K562 (cell line): ENCODE measurements around the gene ZNF774. TPM values are rescaled to one million over a fixed set of nuclear protein-coding genes. Genes with fewer than 3 reads are reported as not detected.

ENCODE experiments used
- ARID2 ChIP-seq: fragments of 450-650 bp; IDR thresholded peaks from 2 replicates; pipeline ENCODE4 v1.6.1; 2017; ENCODE audit warnings: antibody characterized with exemption, mild to moderate bottlenecking
- CC2D1A ChIP-seq: fragments of 450-650 bp; IDR thresholded peaks from 2 replicates; pipeline ENCODE4 v1.6.1; 2017; ENCODE audit warnings: mild to moderate bottlenecking
- CREM ChIP-seq: IDR thresholded peaks from 2 replicates; pipeline ENCODE4 v1.6.1; 2014; ENCODE audit warnings: antibody characterized with exemption, low read depth
- CTBP1 ChIP-seq: fragments of 450-650 bp; IDR thresholded peaks from 2 replicates; pipeline ENCODE4 v1.6.1; 2016; ENCODE audit warnings: borderline replicate concordance
- LCOR ChIP-seq: sonication (generic); formaldehyde crosslinking; IDR thresholded peaks from 2 replicates; pipeline ENCODE4 v1.8.0; 2022; ENCODE audit warnings: mild to moderate bottlenecking, missing genetic modification reagents
- MAFF ChIP-seq: IDR thresholded peaks from 2 replicates; pipeline ENCODE4 v1.6.1; 2012; ENCODE audit warnings: low read length, improper control_type of control experiment
- NFIC ChIP-seq: fragments of 450-650 bp; IDR thresholded peaks from 2 replicates; pipeline ENCODE4 v1.6.1; 2017; ENCODE audit warnings: mild to moderate bottlenecking, inconsistent platforms
- POLR2B ChIP-seq: fragments of 450-650 bp; IDR thresholded peaks from 2 replicates; pipeline ENCODE4 v1.6.1; 2018; ENCODE audit warnings: low read depth; ENCODE audit not compliant: partially characterized antibody
- SOX6 ChIP-seq: fragments of 450-650 bp; IDR thresholded peaks from 2 replicates; pipeline ENCODE4 v1.6.1; 2014; ENCODE audit warnings: mild to moderate bottlenecking
- SP1 ChIP-seq: sonication (generic); formaldehyde crosslinking; IDR thresholded peaks from 2 replicates; pipeline ENCODE4 v1.8.1; 2022; ENCODE audit warnings: mild to moderate bottlenecking, missing genetic modification reagents
- TAF1 ChIP-seq: IDR thresholded peaks from 2 replicates; pipeline ENCODE4 v1.6.1; 2011; ENCODE audit warnings: mild to moderate bottlenecking, low read length, moderate library complexity; ENCODE audit not compliant: insufficient read depth, control insufficient read depth, severe bottlenecking; ENCODE audit errors: extremely low read depth
- U2AF1 ChIP-seq: fragments of 200-400 bp; formaldehyde crosslinking; optimal IDR thresholded peaks from 2 replicates; pipeline ENCODE3; 2017; ENCODE audit warnings: mild to moderate bottlenecking, low read depth, low read length, moderate library complexity
- XRCC5 ChIP-seq: fragments of 200-400 bp; formaldehyde crosslinking; IDR thresholded peaks from 2 replicates; pipeline ENCODE4 v1.6.1; 2017; ENCODE audit warnings: low read depth, mild to moderate bottlenecking, low read length
- YY1 ChIP-seq, 3 experiments: IDR thresholded peaks; 2 replicates each; pipeline ENCODE4 v1.6.1; 2011; ENCODE audit warnings: low read length in 2 of 3, mild to moderate bottlenecking in 2 of 3, moderate library complexity in 2 of 3, borderline replicate concordance in 1 of 3, control low read depth in 1 of 3, low read depth in 1 of 3; ENCODE audit not compliant: insufficient read depth in 3 of 3, insufficient replicate concordance in 2 of 3, control insufficient read depth in 1 of 3, insufficient read length in 1 of 3; ENCODE audit errors: extremely low read depth in 1 of 3
- ZNF239 ChIP-seq: fragments of 250-450 bp; sonication (Bioruptor Pico); IDR thresholded peaks from 2 replicates; pipeline ENCODE4 v1.4.0; 2020; ENCODE audit warnings: mild to moderate bottlenecking
- polyA plus RNA-seq, 8 experiments: library from polyadenylated mRNA; depleted of rRNA in 4 of 8; stranded (reverse) in 5 of 8; unstranded in 3 of 8; fragments of >200 nt; fragmentation: Nextera tagmentation in 2 of 8; fragmentation: Illumina TruSeq in 1 of 8; extraction: Ambion mirVana in 2 of 8; extraction: Trizol in 1 of 8; gene quantifications; 2 replicates each; pipeline versions ENCODE4 v1.2.1 to v1.2.3, GENCODE V29; 2011 to 2014; ENCODE audit warnings: inconsistent platforms in 1 of 8, missing spikeins in 1 of 8
- total RNA-seq, 7 experiments: library from RNA; depleted of rRNA in 6 of 7; stranded (reverse); fragments of >200 nt in 6 of 7; fragmentation: Illumina TruSeq in 2 of 7; extraction: Trizol in 2 of 7; gene quantifications; 2 replicates each; pipeline versions ENCODE4 v1.2.1 to v1.2.3, GENCODE V29; 2011 to 2021; ENCODE audit warnings: low replicate concordance in 1 of 7
- TF ChIP-seq, protein P1 (sequence below): IDR thresholded peaks from 3 replicates; pipeline ENCODE4 v1.6.1; 2011; ENCODE audit warnings: borderline replicate concordance, mild to moderate bottlenecking; ENCODE audit not compliant: insufficient read length, insufficient read depth
- TF ChIP-seq, protein P2 (sequence below), 2 experiments: IDR thresholded peaks; 2 replicates each; pipeline ENCODE4 v1.6.1; 2012; ENCODE audit warnings: improper control_type of control experiment in 2 of 2, low read depth in 2 of 2, low read length in 2 of 2, borderline replicate concordance in 1 of 2
- TF ChIP-seq, protein P3 (sequence below): sonication (generic); formaldehyde crosslinking; IDR thresholded peaks from 2 replicates; pipeline ENCODE4 v1.8.1; 2023; ENCODE audit warnings: mild to moderate bottlenecking, missing genetic modification reagents
- TF ChIP-seq, protein P4 (sequence below): fragments of 250-450 bp; sonication (Bioruptor Pico); IDR thresholded peaks from 2 replicates; pipeline ENCODE4 v1.4.0; 2020; ENCODE audit warnings: mild to moderate bottlenecking

ZNF774 gene
- total and polyA plus RNA-seq, 9 of the 15 experiments (the other 6 are each of a cell fraction or from before 2014, with no cell fraction given), result 0.32 to 2.0 (median 1.2) TPM

DNA sequence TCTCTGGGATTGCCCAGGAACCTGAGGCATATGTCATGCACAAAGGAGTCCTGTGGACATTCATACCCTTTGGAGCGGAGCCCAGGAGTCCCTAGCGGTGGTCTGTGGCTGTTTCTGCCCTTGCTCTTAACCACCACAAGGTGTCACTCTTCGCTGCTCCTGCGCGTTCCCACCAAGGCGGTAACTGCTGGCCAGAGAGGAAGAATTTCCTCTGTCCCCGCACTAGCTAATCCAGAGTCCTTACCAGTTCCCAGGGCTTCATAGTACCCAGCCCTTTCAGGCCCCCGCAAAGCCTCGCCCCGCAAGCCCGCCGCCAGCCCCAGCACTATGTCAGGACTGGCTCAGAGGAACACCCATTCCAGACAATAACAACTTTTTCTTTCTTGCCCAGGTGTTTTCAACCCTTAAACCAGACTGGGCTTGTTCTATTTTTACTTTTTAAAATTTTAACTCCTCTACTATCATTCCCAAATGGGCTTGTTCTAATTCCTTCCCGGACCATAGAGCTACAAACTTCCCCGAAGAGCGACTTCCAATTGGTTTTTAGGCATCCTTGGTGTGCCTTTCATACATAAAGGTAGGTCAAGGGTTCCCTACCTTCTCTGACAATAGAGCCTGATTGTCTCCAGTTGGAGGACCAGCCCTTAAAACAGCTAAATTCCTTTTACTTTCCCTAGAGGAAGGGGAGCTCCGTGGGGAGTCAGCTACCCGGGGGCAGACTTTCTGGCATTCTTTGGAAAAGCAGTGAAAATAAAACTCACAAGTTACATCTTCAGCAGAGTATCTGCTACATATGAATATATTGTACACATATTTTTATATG is 31.8 kb upstream of the ZNF774 start (continued):
- TF ChIP-seq, protein P1, sequence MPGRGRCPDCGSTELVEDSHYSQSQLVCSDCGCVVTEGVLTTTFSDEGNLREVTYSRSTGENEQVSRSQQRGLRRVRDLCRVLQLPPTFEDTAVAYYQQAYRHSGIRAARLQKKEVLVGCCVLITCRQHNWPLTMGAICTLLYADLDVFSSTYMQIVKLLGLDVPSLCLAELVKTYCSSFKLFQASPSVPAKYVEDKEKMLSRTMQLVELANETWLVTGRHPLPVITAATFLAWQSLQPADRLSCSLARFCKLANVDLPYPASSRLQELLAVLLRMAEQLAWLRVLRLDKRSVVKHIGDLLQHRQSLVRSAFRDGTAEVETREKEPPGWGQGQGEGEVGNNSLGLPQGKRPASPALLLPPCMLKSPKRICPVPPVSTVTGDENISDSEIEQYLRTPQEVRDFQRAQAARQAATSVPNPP, result no peak
- TF ChIP-seq POLR2B, result no peak
- TF ChIP-seq XRCC5, result peak; percentile 90; the same call in 1 of the 2 replicates
- peak; percentile 27; the same call in 1 of the 2 replicates for TF ChIP-seq CTBP1
- peak; percentile 16 for TF ChIP-seq TAF1
- TF ChIP-seq YY1 (IDR thresholded peaks at IDR 0.05; ENCODE audit: borderline replicate concordance in 1 of 3, control insufficient read depth in 1 of 3, extremely low read depth in 1 of 3, insufficient read depth in 3 of 3, insufficient read length in 1 of 3, insufficient replicate concordance in 2 of 3, low read depth in 1 of 3, low read length in 2 of 3), result peak in 1 of 3 experiments; percentile 47
- TF ChIP-seq ARID2, result peak; percentile 74
- peak; percentile 72; the same call in 1 of the 2 replicates for TF ChIP-seq CC2D1A
- TF ChIP-seq, protein P2, sequence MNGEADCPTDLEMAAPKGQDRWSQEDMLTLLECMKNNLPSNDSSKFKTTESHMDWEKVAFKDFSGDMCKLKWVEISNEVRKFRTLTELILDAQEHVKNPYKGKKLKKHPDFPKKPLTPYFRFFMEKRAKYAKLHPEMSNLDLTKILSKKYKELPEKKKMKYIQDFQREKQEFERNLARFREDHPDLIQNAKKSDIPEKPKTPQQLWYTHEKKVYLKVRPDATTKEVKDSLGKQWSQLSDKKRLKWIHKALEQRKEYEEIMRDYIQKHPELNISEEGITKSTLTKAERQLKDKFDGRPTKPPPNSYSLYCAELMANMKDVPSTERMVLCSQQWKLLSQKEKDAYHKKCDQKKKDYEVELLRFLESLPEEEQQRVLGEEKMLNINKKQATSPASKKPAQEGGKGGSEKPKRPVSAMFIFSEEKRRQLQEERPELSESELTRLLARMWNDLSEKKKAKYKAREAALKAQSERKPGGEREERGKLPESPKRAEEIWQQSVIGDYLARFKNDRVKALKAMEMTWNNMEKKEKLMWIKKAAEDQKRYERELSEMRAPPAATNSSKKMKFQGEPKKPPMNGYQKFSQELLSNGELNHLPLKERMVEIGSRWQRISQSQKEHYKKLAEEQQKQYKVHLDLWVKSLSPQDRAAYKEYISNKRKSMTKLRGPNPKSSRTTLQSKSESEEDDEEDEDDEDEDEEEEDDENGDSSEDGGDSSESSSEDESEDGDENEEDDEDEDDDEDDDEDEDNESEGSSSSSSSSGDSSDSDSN (IDR thresholded peaks at IDR 0.05; ENCODE audit: borderline replicate concordance in 1 of 2, low read depth in 2 of 2, low read length in 2 of 2), result peak in 1 of 2 experiments; percentile 72; a peak in 1 of 4 replicates
- TF ChIP-seq, protein P3, sequence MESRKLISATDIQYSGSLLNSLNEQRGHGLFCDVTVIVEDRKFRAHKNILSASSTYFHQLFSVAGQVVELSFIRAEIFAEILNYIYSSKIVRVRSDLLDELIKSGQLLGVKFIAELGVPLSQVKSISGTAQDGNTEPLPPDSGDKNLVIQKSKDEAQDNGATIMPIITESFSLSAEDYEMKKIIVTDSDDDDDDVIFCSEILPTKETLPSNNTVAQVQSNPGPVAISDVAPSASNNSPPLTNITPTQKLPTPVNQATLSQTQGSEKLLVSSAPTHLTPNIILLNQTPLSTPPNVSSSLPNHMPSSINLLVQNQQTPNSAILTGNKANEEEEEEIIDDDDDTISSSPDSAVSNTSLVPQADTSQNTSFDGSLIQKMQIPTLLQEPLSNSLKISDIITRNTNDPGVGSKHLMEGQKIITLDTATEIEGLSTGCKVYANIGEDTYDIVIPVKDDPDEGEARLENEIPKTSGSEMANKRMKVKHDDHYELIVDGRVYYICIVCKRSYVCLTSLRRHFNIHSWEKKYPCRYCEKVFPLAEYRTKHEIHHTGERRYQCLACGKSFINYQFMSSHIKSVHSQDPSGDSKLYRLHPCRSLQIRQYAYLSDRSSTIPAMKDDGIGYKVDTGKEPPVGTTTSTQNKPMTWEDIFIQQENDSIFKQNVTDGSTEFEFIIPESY, result peak; percentile 68; the same call in 1 of the 2 replicates
- TF ChIP-seq MAFF, result 0 out of 2 replicates have a peak, but pooled peaks have one; percentile 1
- TF ChIP-seq ZNF239 (CRISPR knock-in tag), result no peak
- 0 out of 2 replicates have a peak, but pooled peaks have one; percentile 13 for TF ChIP-seq LCOR (CRISPR knock-in tag)
- peak; percentile 27; the same call in 1 of the 2 replicates for TF ChIP-seq SOX6
- TF ChIP-seq, protein P4, sequence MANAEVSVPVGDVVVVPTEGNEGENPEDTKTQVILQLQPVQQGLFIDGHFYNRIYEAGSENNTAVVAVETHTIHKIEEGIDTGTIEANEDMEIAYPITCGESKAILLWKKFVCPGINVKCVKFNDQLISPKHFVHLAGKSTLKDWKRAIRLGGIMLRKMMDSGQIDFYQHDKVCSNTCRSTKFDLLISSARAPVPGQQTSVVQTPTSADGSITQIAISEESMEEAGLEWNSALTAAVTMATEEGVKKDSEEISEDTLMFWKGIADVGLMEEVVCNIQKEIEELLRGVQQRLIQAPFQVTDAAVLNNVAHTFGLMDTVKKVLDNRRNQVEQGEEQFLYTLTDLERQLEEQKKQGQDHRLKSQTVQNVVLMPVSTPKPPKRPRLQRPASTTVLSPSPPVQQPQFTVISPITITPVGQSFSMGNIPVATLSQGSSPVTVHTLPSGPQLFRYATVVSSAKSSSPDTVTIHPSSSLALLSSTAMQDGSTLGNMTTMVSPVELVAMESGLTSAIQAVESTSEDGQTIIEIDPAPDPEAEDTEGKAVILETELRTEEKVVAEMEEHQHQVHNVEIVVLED (CRISPR knock-in tag), result no peak
- peak; percentile 52; the same call in 1 of the 2 replicates for TF ChIP-seq CREM
- peak; percentile 63; the same call in 1 of the 2 replicates for TF ChIP-seq SP1 (CRISPR knock-in tag)
- TF ChIP-seq U2AF1, result no peak
- peak; percentile 70 for TF ChIP-seq NFIC
